Mammary epithelial cell (primary cell): ENCODE results near the gene TSPAN13.

Experiments
- EZH2 ChIP-seq: IDR thresholded peaks from 2 replicates; pipeline ENCODE4 v1.6.1; 2012; ENCODE audit warnings: low read length, inconsistent platforms, borderline replicate concordance
- TF ChIP-seq, protein P1 (sequence below), 2 donors: IDR thresholded peaks in 1 of 2; conservative IDR thresholded peaks in 1 of 2; 2 replicates each; pipeline ENCODE4 v1.5.1; 2011 to 2012; ENCODE audit warnings: inconsistent platforms in 2 of 2, low read length in 2 of 2, mild to moderate bottlenecking in 2 of 2, control low read depth in 1 of 2, low read depth in 1 of 2; ENCODE audit not compliant: insufficient read depth in 1 of 2; ENCODE audit errors: extremely low read depth in 1 of 2

DNA sequence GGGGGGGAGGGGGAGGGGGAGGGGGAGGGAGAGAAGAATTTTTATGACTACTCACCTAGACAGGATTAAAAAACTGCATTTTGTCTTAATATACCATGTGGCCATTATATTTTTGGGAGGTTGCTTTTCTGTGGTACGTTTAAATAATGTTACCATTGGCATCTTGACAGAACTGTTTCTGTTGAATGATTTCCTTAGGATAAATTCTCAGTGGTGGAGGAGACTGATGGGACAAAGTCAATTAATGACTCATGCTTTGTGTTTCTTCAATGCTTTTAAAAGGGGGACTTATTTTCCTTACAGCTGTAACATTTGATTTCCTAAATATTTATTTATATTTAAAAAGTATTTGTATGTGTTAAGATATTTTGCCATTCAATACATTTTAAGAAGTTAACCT, 37.5 kb downstream of the TSPAN13 start:
- TF ChIP-seq, protein P1, sequence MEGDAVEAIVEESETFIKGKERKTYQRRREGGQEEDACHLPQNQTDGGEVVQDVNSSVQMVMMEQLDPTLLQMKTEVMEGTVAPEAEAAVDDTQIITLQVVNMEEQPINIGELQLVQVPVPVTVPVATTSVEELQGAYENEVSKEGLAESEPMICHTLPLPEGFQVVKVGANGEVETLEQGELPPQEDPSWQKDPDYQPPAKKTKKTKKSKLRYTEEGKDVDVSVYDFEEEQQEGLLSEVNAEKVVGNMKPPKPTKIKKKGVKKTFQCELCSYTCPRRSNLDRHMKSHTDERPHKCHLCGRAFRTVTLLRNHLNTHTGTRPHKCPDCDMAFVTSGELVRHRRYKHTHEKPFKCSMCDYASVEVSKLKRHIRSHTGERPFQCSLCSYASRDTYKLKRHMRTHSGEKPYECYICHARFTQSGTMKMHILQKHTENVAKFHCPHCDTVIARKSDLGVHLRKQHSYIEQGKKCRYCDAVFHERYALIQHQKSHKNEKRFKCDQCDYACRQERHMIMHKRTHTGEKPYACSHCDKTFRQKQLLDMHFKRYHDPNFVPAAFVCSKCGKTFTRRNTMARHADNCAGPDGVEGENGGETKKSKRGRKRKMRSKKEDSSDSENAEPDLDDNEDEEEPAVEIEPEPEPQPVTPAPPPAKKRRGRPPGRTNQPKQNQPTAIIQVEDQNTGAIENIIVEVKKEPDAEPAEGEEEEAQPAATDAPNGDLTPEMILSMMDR (conservative IDR thresholded peaks at IDR 0.05 in 1 of 2, IDR thresholded peaks at IDR 0.05 in 1 of 2; ENCODE audit: extremely low read depth in 1 of 2, insufficient read depth in 1 of 2, low read depth in 1 of 2, low read length in 2 of 2), result no peak
- TF ChIP-seq EZH2, result no peak
